ENCODE results near the gene SYCP2.

Gene SYCP2

GRCh38 chr20:59954718-59955117 lies 21.3 kb upstream of the SYCP2 start:
- CTCF ChIA-PET = interaction anchor here (0.7 to 2.4 kb wide), 7 partner anchors 8 to 308 kb away, joined by 3 to 9 read pairs (median 6); no protein-coding TSS in a partner anchor
- DNase-seq (ENCODE audit: extremely low spot score) = no peak
- no peak for TF ChIP-seq CTCF (IDR thresholded peaks at IDR 0.05; ENCODE audit: control extremely low read depth, extremely low read depth, low read depth, missing control alignments)
- POLR2A ChIA-PET = no interaction called here

- POLR2A ChIA-PET = no interaction called here
Measured at GRCh38 chr20:59949911-59950310, 16.5 kb upstream of the SYCP2 start.

GRCh38 chr20:59948828-59949720 lies 15.6 kb upstream of the SYCP2 start:
- DNase-seq (ENCODE audit: extremely low spot score) = no peak
- peak; percentile 46 for TF ChIP-seq CTCF (IDR thresholded peaks at IDR 0.05; ENCODE audit: control extremely low read depth, extremely low read depth, low read depth, missing control alignments)
- ChIA-PET POLR2A (no interaction called here), CTCF (interaction anchor here (1.1 to 10.8 kb wide), 7 partner anchors 9 to 1947 kb away, joined by 3 to 94 read pairs (median 11); partner anchors contain the start of genes CDH26, FAM217B, PPP1R3D and SYCP2)

More at GRCh38 chr20:59949911-59950310, 16.5 kb upstream of the SYCP2 start:
- TF ChIP-seq CTCF (IDR thresholded peaks at IDR 0.05; ENCODE audit: control extremely low read depth, extremely low read depth, low read depth, missing control alignments) = no peak
- no peak for DNase-seq (ENCODE audit: extremely low spot score)
- CTCF ChIA-PET = interaction anchor here (0.8 to 10.8 kb wide), 8 partner anchors 8 to 1947 kb away, joined by 3 to 94 read pairs (median 4); partner anchors contain the start of genes CDH26, FAM217B, PPP1R3D and SYCP2

GRCh38 chr20:59948212-59948611 lies 14.8 kb upstream of the SYCP2 start:
- TF ChIP-seq CTCF (IDR thresholded peaks at IDR 0.05; ENCODE audit: control extremely low read depth, extremely low read depth, low read depth, missing control alignments) = no peak
- no peak for DNase-seq (ENCODE audit: extremely low spot score)
- ChIA-PET POLR2A (no interaction called here), CTCF (interaction anchor here (1.1 to 10.8 kb wide), 5 partner anchors 8 to 315 kb away, joined by 4 to 94 read pairs (median 11); partner anchors contain the start of genes CDH26, FAM217B, PPP1R3D and SYCP2)

GRCh38 chr20:59947376-59947775 lies 13.9 kb upstream of the SYCP2 start:
- no peak for TF ChIP-seq CTCF (IDR thresholded peaks at IDR 0.05; ENCODE audit: control extremely low read depth, extremely low read depth, low read depth, missing control alignments)
- CTCF ChIA-PET = interaction anchor here (1.2 to 10.8 kb wide), 2 partner anchors 12 to 16 kb away, joined by 6 to 94 read pairs; partner anchors contain the start of gene SYCP2
- DNase-seq (ENCODE audit: extremely low spot score) = no peak
- POLR2A ChIA-PET = no interaction called here

- no peak for TF ChIP-seq CTCF (IDR thresholded peaks at IDR 0.05; ENCODE audit: control extremely low read depth, extremely low read depth, low read depth, missing control alignments)
- no peak for DNase-seq (ENCODE audit: extremely low spot score)
- CTCF ChIA-PET = interaction anchor here (10.8 kb wide), 1 partner anchor 10 kb away, joined by 94 read pairs; the partner anchor contains the start of gene SYCP2
- POLR2A ChIA-PET = no interaction called here
Measured at GRCh38 chr20:59945731-59946130, 12.3 kb upstream of the SYCP2 start.

Measured in GM10248 (cell line).